GM19043 (cell line): Measurements from ENCODE around the gene WFIKKN1.

ENCODE experiments used
- ATAC-seq: cut with Tn5 transposase; IDR thresholded peaks from one replicate; pipeline ENCODE4 v1.9.1; 2021; ENCODE audit warnings: low read depth; ENCODE audit not compliant: unreplicated experiment

The WFIKKN1 gene

GRCh38 chr16:636206-637080 lies 5.7 kb downstream of the WFIKKN1 start, which contains the start of gene METTL26:
Gene METTL26, minus strand, starts transcription at chr16:636305. Its CDS starts 15 bp downstream, at chr16:636290.
- ATAC-seq = peak; percentile 69

GRCh38 chr16:637081-638018 lies 6.6 kb downstream of the WFIKKN1 start:
- ATAC-seq = no peak

- no peak for ATAC-seq
Observed at GRCh38 chr16:638034-638543, 7.3 kb downstream of the WFIKKN1 start.

- no peak for ATAC-seq
Observed at GRCh38 chr16:638836-639235, 8.1 kb downstream of the WFIKKN1 start.

- no peak for ATAC-seq
Observed at GRCh38 chr16:640614-641013, 9.8 kb downstream of the WFIKKN1 start.

- no peak for ATAC-seq
Observed at GRCh38 chr16:641326-642188, 10.8 kb downstream of the WFIKKN1 start, which contains the start of gene MCRIP2. Gene MCRIP2, plus strand, starts transcription at chr16:641828. Its CDS starts 164 bp downstream, at chr16:641992.

GRCh38 chr16:642189-643049 lies 11.6 kb downstream of the WFIKKN1 start:
- ATAC-seq = no peak

- no peak for ATAC-seq
Observed at GRCh38 chr16:643050-643368, 12.2 kb downstream of the WFIKKN1 start.

- no peak for ATAC-seq
Observed at GRCh38 chr16:644556-644955, 13.8 kb downstream of the WFIKKN1 start.

GRCh38 chr16:645852-646678 lies 15.3 kb downstream of the WFIKKN1 start:
- no peak for ATAC-seq

GRCh38 chr16:646679-647172 lies 15.9 kb downstream of the WFIKKN1 start:
- no peak for ATAC-seq

GRCh38 chr16:647173-647902 lies 16.6 kb downstream of the WFIKKN1 start:
- no peak for ATAC-seq

- ATAC-seq = no peak
Observed at GRCh38 chr16:648071-648780, 17.4 kb downstream of the WFIKKN1 start.

- ATAC-seq = peak; percentile 90
Observed at GRCh38 chr16:648781-649589, 18.2 kb downstream of the WFIKKN1 start, which contains the start of gene WDR90. Gene WDR90, plus strand, starts transcription at chr16:649365. Its CDS starts 52 bp downstream, at chr16:649417.

GRCh38 chr16:649631-650030 lies 18.8 kb downstream of the WFIKKN1 start:
- ATAC-seq = no peak

GRCh38 chr16:651844-652243 lies 21.1 kb downstream of the WFIKKN1 start:
- ATAC-seq = no peak
